Measurements from ENCODE around the gene MMP24. TPM values are rescaled to one million over a fixed set of nuclear protein-coding genes. Genes with fewer than 3 reads are reported as not detected.

The MMP24 gene
- total and polyA plus RNA-seq, 4 experiments from 2014 or later, result 0.07 to 0.19 (median 0.09) TPM

DNA sequence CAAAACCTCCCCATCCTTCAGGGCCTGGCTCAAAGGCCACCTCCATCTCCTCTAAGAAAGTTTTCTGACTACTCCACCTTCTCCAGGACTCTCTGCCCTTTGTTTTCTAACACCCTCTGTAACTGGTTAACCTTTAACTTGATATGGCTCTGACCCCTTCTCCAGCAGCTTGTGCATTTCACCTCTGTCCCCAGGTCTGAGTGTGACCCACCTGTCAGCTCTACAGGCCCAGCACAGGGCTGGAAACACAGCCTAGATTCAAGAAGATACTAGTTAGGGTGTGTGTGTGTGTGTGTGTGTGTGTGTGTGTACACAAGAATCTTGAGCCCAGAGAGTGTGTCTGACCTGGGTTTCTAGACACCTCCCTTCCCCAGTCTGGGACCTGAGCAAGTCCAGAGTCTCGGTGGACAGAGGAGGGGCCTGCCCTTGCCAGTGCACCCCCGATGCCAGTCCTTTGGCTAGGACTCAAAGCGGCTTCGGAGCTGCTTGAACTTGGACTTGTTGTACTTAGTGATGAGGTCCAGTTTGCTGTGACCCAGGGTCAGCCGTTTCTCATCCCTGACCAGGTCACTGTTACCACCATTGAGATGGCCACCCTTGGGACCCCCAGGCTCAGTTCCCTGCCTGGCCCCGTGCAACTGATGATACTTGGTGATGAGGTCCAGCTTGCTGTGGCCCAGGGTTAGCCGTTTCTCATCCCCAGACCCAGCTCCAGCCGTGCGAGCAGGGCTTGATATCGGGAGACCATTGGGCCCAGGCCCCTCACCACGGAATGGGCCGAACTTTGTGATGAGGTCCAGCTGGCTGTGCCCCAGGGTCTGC, 59.8 kb downstream of the MMP24 start:
- Mint-ChIP-seq H3K4me1 (peaks cover 17 to 35% (median 28%) of the 10 kb centered on the region in 4 donors), H3K27me3 (no peaks in the 10 kb centered on the region), H3K4me3 (peak overlapping the region; percentile 60 to 93 (median 89)), H3K36me3 (peaks cover 3 to 19% of the 10 kb centered on the region in 2 donors), H3K27ac (peak overlapping the region in 6 of 7 donors; percentile 63 to 90 (median 82)), H3K9me3 (no peaks in the 10 kb centered on the region)
- no peak overlapping the region for H3K27ac ChIP-seq (ENCODE audit: low read depth, low read length)
- H3K27me3 ChIP-seq (ENCODE audit: insufficient read depth, low read length), result no peaks in the 10 kb centered on the region
- DNase-seq, result no peak
- no peak overlapping the region for H3K4me3 ChIP-seq (ENCODE audit: low read length in 2 of 2)
- CTCF ChIA-PET (ENCODE audit: partially characterized antibody), result no interaction called here
- no peaks in the 10 kb centered on the region for H3K9me3 ChIP-seq (ENCODE audit: control insufficient read depth in 1 of 2, low read length in 2 of 2)
- no peaks in the 10 kb centered on the region for H3K36me3 ChIP-seq (ENCODE audit: insufficient read depth, low read length)
- H3K4me1 ChIP-seq (ENCODE audit: insufficient read depth, low read length), result peaks cover 18% of the 10 kb centered on the region
- POLR2A ChIA-PET (ENCODE audit: partially characterized antibody), result interaction anchor here (2.8 kb wide), 1 partner anchor 9 kb away, joined by 9 read pairs; the partner anchor contains the start of gene MMP24OS
- intact Hi-C loops (cut with micrococcal nuclease), result no loop called here

DNA sequence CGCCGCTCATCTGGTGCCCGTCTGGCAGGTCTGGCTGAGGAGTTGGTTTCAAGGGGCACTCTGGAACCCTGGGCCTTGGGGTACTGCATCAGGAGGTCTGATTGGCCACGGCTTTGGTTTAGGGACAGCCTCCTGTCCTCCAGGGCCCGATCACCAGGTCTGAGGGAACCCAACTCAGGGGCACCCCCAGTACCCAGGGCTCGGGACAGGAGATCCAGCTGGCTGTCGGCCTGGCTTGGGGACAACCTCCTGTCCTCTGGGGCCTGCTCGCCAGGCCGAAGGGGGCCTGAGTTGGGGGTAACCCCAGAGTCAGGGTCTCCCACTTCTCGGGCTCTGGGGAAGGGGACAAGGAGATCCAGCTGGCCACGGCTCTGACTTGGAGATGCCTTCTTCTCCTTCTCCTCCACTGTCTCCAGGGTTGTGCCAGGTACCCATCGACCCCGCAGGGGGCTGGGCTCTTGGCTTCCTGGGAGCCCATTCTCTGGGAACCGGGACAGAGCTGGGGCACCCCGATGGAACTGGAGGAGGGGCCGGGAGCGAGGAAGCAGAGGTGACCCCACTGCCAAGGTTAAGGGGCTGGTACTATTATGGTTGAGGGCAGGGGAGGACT, 60.5 kb downstream of the MMP24 start:
- no peak for DNase-seq
- intact Hi-C loops (cut with micrococcal nuclease), result no loop called here
- Histone ChIP-seq H3K4me3 (ENCODE audit: low read length in 2 of 2) (no peak overlapping the region), H3K36me3 (ENCODE audit: insufficient read depth, low read length) (no peaks in the 10 kb centered on the region), H3K27me3 (ENCODE audit: insufficient read depth, low read length) (no peaks in the 10 kb centered on the region), H3K4me1 (ENCODE audit: insufficient read depth, low read length) (peaks cover 18% of the 10 kb centered on the region), H3K27ac (ENCODE audit: low read depth, low read length) (no peak overlapping the region), H3K9me3 (ENCODE audit: control insufficient read depth in 1 of 2, low read length in 2 of 2) (no peaks in the 10 kb centered on the region)
- ChIA-PET POLR2A (ENCODE audit: partially characterized antibody) (interaction anchor here (2.8 kb wide), 1 partner anchor 9 kb away, joined by 9 read pairs; the partner anchor contains the start of gene MMP24OS), CTCF (ENCODE audit: partially characterized antibody) (interaction anchor here (2.7 kb wide), 1 partner anchor 17 kb away, joined by 11 read pairs; no protein-coding TSS in a partner anchor)
- peaks cover 15 to 34% (median 27%) of the 10 kb centered on the region in 4 donors for H3K4me1 Mint-ChIP-seq
- no peaks in the 10 kb centered on the region for H3K27me3 Mint-ChIP-seq
- H3K9me3 Mint-ChIP-seq, result no peaks in the 10 kb centered on the region
- peaks cover 0 to 16% of the 10 kb centered on the region in 2 donors for H3K36me3 Mint-ChIP-seq
- peak overlapping the region in 1 of 8 donors; percentile 20 for H3K4me3 Mint-ChIP-seq
- H3K27ac Mint-ChIP-seq, result peak overlapping the region in 1 of 7 donors; percentile 36

DNA sequence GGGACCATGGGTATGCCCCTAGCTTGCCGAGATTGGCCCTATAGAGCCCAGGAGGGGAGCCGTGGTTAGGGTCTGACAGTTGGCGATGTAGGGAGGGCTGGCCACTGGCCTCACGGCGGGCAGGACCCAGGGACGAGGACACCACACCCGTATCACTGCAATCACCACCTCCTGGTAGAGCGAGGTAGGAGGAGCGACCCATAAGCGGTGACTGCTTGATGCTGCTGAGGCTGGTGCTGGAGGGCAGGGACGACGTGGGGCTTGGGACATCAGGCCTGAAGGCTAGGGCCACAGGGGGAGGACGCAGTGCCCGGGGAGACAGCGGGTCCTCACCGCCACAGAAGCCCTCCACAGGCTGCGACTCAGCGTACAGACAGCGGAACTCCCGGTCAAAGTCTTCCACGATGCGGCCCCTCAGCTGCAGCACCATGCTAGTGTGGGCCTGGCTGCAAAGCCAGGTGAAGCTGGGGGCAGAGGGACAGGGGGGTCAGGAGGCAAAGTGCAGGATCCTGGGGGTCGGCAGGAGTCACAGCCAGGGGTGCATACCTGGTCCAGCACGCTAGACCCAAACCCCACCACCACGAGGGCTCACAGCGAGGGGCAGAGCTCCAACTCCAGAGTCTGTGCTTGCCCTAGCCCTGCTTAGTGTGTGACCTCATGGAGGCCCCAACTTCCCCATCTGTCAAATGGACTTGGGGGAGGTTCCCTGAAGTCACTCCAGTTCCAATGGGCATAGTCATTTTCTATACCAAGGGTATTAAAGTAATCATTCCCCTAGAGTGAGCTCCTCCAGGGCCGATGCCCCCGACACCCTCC, 61.2 kb downstream of the MMP24 start:
- no peaks in the 10 kb centered on the region for H3K27me3 ChIP-seq (ENCODE audit: insufficient read depth, low read length)
- no peaks in the 10 kb centered on the region for H3K27me3 Mint-ChIP-seq
- peaks cover 11 to 29% (median 24%) of the 10 kb centered on the region in 4 donors for H3K4me1 Mint-ChIP-seq
- H3K27ac ChIP-seq (ENCODE audit: low read depth, low read length), result no peak overlapping the region
- intact Hi-C loops (cut with micrococcal nuclease), result no loop called here
- no peak for DNase-seq
- H3K9me3 ChIP-seq (ENCODE audit: control insufficient read depth in 1 of 2, low read length in 2 of 2), result no peaks in the 10 kb centered on the region
- peak overlapping the region in 1 of 7 donors; percentile 36 for H3K27ac Mint-ChIP-seq
- CTCF ChIA-PET (ENCODE audit: partially characterized antibody), result interaction anchor here (2.7 kb wide), 1 partner anchor 16 kb away, joined by 11 read pairs; no protein-coding TSS in a partner anchor
- H3K4me3 ChIP-seq (ENCODE audit: low read length in 2 of 2), result no peak overlapping the region
- H3K36me3 ChIP-seq (ENCODE audit: insufficient read depth, low read length), result no peaks in the 10 kb centered on the region
- POLR2A ChIA-PET (ENCODE audit: partially characterized antibody), result interaction anchor here (2.8 kb wide), 1 partner anchor 10 kb away, joined by 9 read pairs; the partner anchor contains the start of gene MMP24OS
- no peaks in the 10 kb centered on the region for H3K9me3 Mint-ChIP-seq
- peaks cover 0 to 12% of the 10 kb centered on the region in 2 donors for H3K36me3 Mint-ChIP-seq
- peaks cover 18% of the 10 kb centered on the region for H3K4me1 ChIP-seq (ENCODE audit: insufficient read depth, low read length)
- H3K4me3 Mint-ChIP-seq, result peak overlapping the region in 2 of 8 donors; percentile 20 to 29

DNA sequence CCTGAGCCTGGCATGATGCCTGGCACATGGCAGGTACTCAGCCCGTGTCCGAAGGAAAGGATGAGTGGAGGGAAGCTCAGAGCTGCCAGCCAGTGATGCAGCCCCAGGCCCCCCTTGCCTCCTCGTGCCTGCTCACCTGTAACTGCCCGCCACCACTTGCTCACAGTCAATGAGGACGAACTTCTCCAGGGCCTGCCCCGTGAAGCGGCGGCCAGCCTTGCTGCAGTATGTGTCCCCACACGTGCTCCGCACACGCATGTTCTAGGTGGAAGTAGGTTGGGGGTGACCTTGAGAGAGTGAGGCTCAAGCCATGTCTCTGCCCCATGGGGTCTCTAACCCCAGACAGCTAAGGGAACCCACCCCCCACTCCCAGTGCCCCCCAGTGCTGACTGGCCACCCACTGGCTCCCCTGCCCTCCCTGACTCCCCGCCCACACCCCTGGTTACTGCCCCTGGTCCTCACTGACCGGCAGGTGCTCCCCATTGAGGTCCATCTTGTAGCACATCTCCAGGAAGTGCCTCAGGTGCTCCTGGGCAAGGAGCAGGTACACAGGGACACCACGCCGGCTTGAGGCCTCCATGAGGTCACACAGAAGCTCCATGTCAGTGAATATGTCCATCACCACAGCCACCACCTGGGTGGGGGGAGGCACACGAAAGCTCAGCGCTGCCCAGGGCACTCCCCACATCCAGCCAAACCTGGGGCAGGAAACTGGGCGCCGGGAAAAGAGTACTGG, 62.0 kb downstream of the MMP24 start:
- intact Hi-C loops (cut with micrococcal nuclease), result no loop called here
- CTCF ChIA-PET (ENCODE audit: partially characterized antibody), result interaction anchor here (2.7 kb wide), 1 partner anchor 15 kb away, joined by 11 read pairs; no protein-coding TSS in a partner anchor
- Histone ChIP-seq H3K27ac (ENCODE audit: low read depth, low read length) (no peak overlapping the region), H3K27me3 (ENCODE audit: insufficient read depth, low read length) (no peaks in the 10 kb centered on the region), H3K4me3 (ENCODE audit: low read length in 2 of 2) (no peak overlapping the region), H3K9me3 (ENCODE audit: control insufficient read depth in 1 of 2, low read length in 2 of 2) (no peaks in the 10 kb centered on the region), H3K36me3 (ENCODE audit: insufficient read depth, low read length) (no peaks in the 10 kb centered on the region), H3K4me1 (ENCODE audit: insufficient read depth, low read length) (peaks cover 11% of the 10 kb centered on the region)
- Mint-ChIP-seq H3K36me3 (peaks cover 0 to 12% of the 10 kb centered on the region in 2 donors), H3K4me3 (peak overlapping the region in 1 of 8 donors; percentile 29), H3K27me3 (no peaks in the 10 kb centered on the region), H3K27ac (no peak overlapping the region), H3K9me3 (no peaks in the 10 kb centered on the region), H3K4me1 (peaks cover 7 to 23% (median 18%) of the 10 kb centered on the region in 4 donors)
- no peak for DNase-seq
- POLR2A ChIA-PET (ENCODE audit: partially characterized antibody), result interaction anchor here (2.8 kb wide), 1 partner anchor 11 kb away, joined by 9 read pairs; the partner anchor contains the start of gene MMP24OS

DNA sequence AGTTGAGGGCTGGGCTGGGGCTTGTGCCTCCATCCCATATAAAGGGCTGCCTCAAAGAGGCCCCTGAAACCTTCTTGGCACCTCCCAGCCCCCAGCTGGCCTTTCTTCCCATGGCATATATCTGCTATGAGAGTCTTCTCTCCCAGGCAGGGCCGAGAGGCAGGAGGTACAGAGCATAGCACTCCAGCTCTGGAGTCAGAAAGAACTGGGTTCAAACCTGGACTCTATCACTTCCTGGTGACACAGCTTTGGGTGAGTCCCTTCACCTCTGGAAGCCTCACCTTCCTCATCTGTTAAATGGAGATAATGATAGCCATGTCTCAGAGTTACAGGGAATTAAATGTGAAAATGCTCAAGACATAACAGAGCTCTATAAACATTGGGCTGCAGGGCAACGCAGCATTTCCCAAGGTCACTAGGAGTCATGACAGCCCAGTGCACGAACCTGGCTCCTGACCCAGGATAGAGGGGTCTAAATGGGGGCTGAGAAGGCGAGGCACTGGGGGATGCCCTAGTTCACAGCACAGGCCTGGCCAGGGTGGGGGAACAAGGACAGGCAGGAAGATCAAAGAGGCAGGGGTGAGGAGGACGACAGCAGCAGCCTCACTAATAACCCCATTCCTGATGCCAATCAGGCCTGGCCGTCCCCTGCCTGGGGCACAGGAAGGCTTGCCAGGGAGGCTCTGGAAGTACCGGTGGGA, 63.8 kb downstream of the MMP24 start:
- H3K4me3 ChIP-seq (ENCODE audit: low read length in 2 of 2), result no peak overlapping the region
- Mint-ChIP-seq H3K36me3 (peaks cover 0 to 3% of the 10 kb centered on the region in 2 donors), H3K27me3 (peaks cover 3 to 6% of the 10 kb centered on the region in 2 donors), H3K4me1 (peaks cover 1 to 8% (median 7%) of the 10 kb centered on the region in 4 donors), H3K4me3 (no peak overlapping the region), H3K9me3 (no peaks in the 10 kb centered on the region), H3K27ac (no peak overlapping the region)
- H3K36me3 ChIP-seq (ENCODE audit: insufficient read depth, low read length), result no peaks in the 10 kb centered on the region
- no peaks in the 10 kb centered on the region for H3K4me1 ChIP-seq (ENCODE audit: insufficient read depth, low read length)
- ChIA-PET POLR2A (ENCODE audit: partially characterized antibody) (interaction anchor here (0.5 kb wide), 1 partner anchor 410 kb away, joined by 4 read pairs; no protein-coding TSS in a partner anchor), CTCF (ENCODE audit: partially characterized antibody) (interaction anchor here (5.8 kb wide), 1 partner anchor 13 kb away, joined by 27 read pairs; no protein-coding TSS in a partner anchor)
- no peaks in the 10 kb centered on the region for H3K27me3 ChIP-seq (ENCODE audit: insufficient read depth, low read length)
- H3K27ac ChIP-seq (ENCODE audit: low read depth, low read length), result no peak overlapping the region
- no peak for DNase-seq
- H3K9me3 ChIP-seq (ENCODE audit: control insufficient read depth in 1 of 2, low read length in 2 of 2), result no peaks in the 10 kb centered on the region
- intact Hi-C loops (cut with micrococcal nuclease), result no loop called here

DNA sequence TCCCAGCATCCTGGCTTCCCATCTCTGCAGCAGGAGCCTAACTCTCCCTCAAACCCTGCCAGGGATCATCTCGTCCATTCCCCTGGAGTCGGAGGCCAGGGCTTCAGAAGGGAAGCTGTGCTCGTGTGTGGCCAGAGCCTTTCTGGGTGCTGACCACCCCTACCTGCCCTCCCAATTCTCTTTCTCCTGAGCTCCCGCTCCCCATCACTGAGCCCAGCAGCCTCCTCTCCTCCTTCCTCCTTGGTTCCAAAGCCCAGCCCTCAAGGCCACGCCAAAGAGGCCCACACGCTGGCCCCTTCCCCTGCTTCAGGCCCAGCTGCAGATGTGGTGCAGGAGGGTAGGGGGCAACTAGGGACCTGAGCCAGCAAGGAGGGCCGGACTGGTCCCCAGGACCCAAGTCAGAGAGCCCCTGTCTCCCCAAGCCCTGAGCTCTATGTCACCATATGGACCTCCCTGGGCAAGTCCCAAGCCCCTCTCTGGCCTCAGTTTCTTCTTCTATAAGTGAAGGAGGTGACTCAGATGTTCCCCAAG, 64.5 kb downstream of the MMP24 start:
- intact Hi-C loops (cut with micrococcal nuclease), result no loop called here
- Histone ChIP-seq H3K27me3 (ENCODE audit: insufficient read depth, low read length) (no peaks in the 10 kb centered on the region), H3K27ac (ENCODE audit: low read depth, low read length) (no peak overlapping the region), H3K4me1 (ENCODE audit: insufficient read depth, low read length) (no peaks in the 10 kb centered on the region), H3K36me3 (ENCODE audit: insufficient read depth, low read length) (no peaks in the 10 kb centered on the region), H3K9me3 (ENCODE audit: control insufficient read depth in 1 of 2, low read length in 2 of 2) (no peaks in the 10 kb centered on the region), H3K4me3 (ENCODE audit: low read length in 2 of 2) (no peak overlapping the region)
- Mint-ChIP-seq H3K4me3 (no peak overlapping the region), H3K4me1 (peaks cover 0 to 2% (median 2%) of the 10 kb centered on the region in 4 donors), H3K36me3 (no peaks in the 10 kb centered on the region), H3K27ac (peak overlapping the region in 1 of 7 donors; percentile 17), H3K9me3 (no peaks in the 10 kb centered on the region), H3K27me3 (peaks cover 3 to 7% of the 10 kb centered on the region in 2 donors)
- ChIA-PET POLR2A (ENCODE audit: partially characterized antibody) (interaction anchor here (0.5 kb wide), 1 partner anchor 410 kb away, joined by 4 read pairs; no protein-coding TSS in a partner anchor), CTCF (ENCODE audit: partially characterized antibody) (interaction anchor here (5.8 kb wide), 1 partner anchor 12 kb away, joined by 27 read pairs; no protein-coding TSS in a partner anchor)
- no peak for DNase-seq

Measured in CD4-positive, alpha-beta memory T cell (primary cell).